Natural killer cell (primary cell): ENCODE results near the gene ARMH3. TPM values are rescaled to one million over a fixed set of nuclear protein-coding genes. Genes with fewer than 3 reads are reported as not detected.

Source experiments
- ATAC-seq, 3 donors: fragments of 150-1000 bp in 2 of 3; fragments of 200-7000 bp in 1 of 3; cut with Tn5 transposase; 1 replicate in 1 of 3; 2 replicates in 2 of 3; pipeline ENCODE4 v1.10.0; 2021; ENCODE audit warnings: mild to moderate bottlenecking in 2 of 3, moderate library complexity in 2 of 3
- DNase-seq, 2 donors: peaks; one replicate each; pipeline versions ENCODE4 v3.0.0 to v3.0.0-alpha.2; 2013 to 2021; ENCODE audit warnings: mixed read lengths in 1 of 2
- H3K27ac ChIP-seq: one replicate; pipeline ENCODE4 v1.5.1; 2013; ENCODE audit warnings: mild to moderate bottlenecking, low read length
- H3K27me3 ChIP-seq: one replicate; pipeline ENCODE4 v1.6.1; 2013; ENCODE audit warnings: low read length; ENCODE audit not compliant: control insufficient read depth, insufficient read depth
- H3K36me3 ChIP-seq: one replicate; pipeline ENCODE4 v1.6.1; 2013; ENCODE audit warnings: low read length; ENCODE audit not compliant: control insufficient read depth, insufficient read depth
- H3K4me1 ChIP-seq: one replicate; pipeline ENCODE4 v1.6.1; 2013; ENCODE audit warnings: low read length; ENCODE audit not compliant: control insufficient read depth, insufficient read depth
- H3K4me3 ChIP-seq: one replicate; pipeline ENCODE4 v1.5.1; 2013; ENCODE audit warnings: low read length
- H3K9me3 ChIP-seq: one replicate; pipeline ENCODE4 v1.6.1; 2013; ENCODE audit warnings: low read length; ENCODE audit not compliant: control insufficient read depth, insufficient read depth
- H3K27ac Mint-ChIP-seq, 2 donors: one replicate each; pipeline ENCODE4 v1.8.0; 2022; ENCODE audit warnings: mild to moderate bottlenecking in 2 of 2, mixed read lengths in 2 of 2, moderate library complexity in 1 of 2
- H3K27me3 Mint-ChIP-seq, 2 donors: one replicate each; pipeline ENCODE4 v1.8.0; 2022; ENCODE audit warnings: low read depth in 2 of 2, mixed read lengths in 2 of 2
- H3K36me3 Mint-ChIP-seq: one replicate; pipeline ENCODE4 v1.8.0; 2022; ENCODE audit warnings: mixed read lengths
- H3K4me1 Mint-ChIP-seq, 2 donors: one replicate each; pipeline ENCODE4 v1.8.0; 2022; ENCODE audit warnings: mixed read lengths in 2 of 2
- H3K4me3 Mint-ChIP-seq: one replicate; pipeline ENCODE4 v1.8.0; 2022; ENCODE audit warnings: mild to moderate bottlenecking, moderate library complexity, mixed read lengths
- H3K9me3 Mint-ChIP-seq, 2 donors: one replicate each; pipeline ENCODE4 v1.8.0; 2022; ENCODE audit warnings: mixed read lengths in 2 of 2
- CTCF ChIP-seq: fragments of 200-600 bp; IDR thresholded peaks from one replicate; pipeline ENCODE4 v1.8.0; 2022; ENCODE audit warnings: antibody characterized with exemption
- WGBS: methylation state at CpG from one replicate; pipeline ENCODE4 v1.1.7; 2013; ENCODE audit warnings: missing lambda C conversion rate; ENCODE audit not compliant: insufficient coverage; 5-methylcytosine and 5-hydroxymethylcytosine counted together
- intact Hi-C: fragments of 100-400 bp; cut with micrococcal nuclease; formaldehyde crosslinking; loops from one replicate; pipeline ENCODE4 v1.14.2; 2022
- total RNA-seq, 4 donors: library from RNA; stranded (reverse); fragments of 120-200 nt in 1 of 4; gene quantifications; one replicate each; pipeline versions ENCODE4 v1.2.3 to v1.2.4, GENCODE V29; 2013 to 2022

ARMH3 gene
- total RNA-seq, 3 donors from 2014 or later (not counting 1 experiment from before 2014, with no cell fraction given), result 29.9 to 38.9 (median 35.4) TPM

- H3K27me3 Mint-ChIP-seq, result no peaks in the 10 kb centered on the region
- no peaks in the 10 kb centered on the region for H3K9me3 Mint-ChIP-seq
- no peak overlapping the region for H3K4me3 Mint-ChIP-seq
- intact Hi-C loops, result no loop called here
- no peak for TF ChIP-seq CTCF
- Histone ChIP-seq H3K4me3 (no peak overlapping the region), H3K36me3 (no peaks in the 10 kb centered on the region), H3K27me3 (no peaks in the 10 kb centered on the region), H3K27ac (no peak overlapping the region), H3K4me1 (no peaks in the 10 kb centered on the region), H3K9me3 (no peaks in the 10 kb centered on the region)
- ATAC-seq, result no peak
- no peaks in the 10 kb centered on the region for H3K36me3 Mint-ChIP-seq
- DNase-seq, result no peak
- H3K4me1 Mint-ChIP-seq, result no peaks in the 10 kb centered on the region
- no peak overlapping the region for H3K27ac Mint-ChIP-seq
- 100% methylated on average over 1 of the region's 3 CpGs for WGBS
These were observed 27.6 kb upstream of the ARMH3 start for GRCh38 chr10:102083541-102083940.

GRCh38 chr10:102072673-102073527, 16.9 kb upstream of the ARMH3 start:
- H3K4me1 Mint-ChIP-seq, result peaks cover 5 to 14% of the 10 kb centered on the region in 2 donors
- H3K27me3 ChIP-seq, result no peaks in the 10 kb centered on the region
- H3K27ac Mint-ChIP-seq, result no peak overlapping the region
- H3K4me1 ChIP-seq, result peaks cover 7% of the 10 kb centered on the region
- ATAC-seq (peak; percentile 88 to 100 (median 97)), DNase-seq (peak; percentile 71 to 89)
- intact Hi-C loops, result loop anchor here (1.0 to 5.0 kb wide), 4 partner anchors 61 to 291 kb away; partner anchors contain the start of gene NPM3
- TF ChIP-seq CTCF, result peak; percentile 86
- no peaks in the 10 kb centered on the region for H3K36me3 Mint-ChIP-seq
- H3K27me3 Mint-ChIP-seq, result no peaks in the 10 kb centered on the region
- no peak overlapping the region for H3K4me3 ChIP-seq
- no peaks in the 10 kb centered on the region for H3K9me3 ChIP-seq
- 79% methylated on average over 4 of the region's 4 CpGs for WGBS
- no peaks in the 10 kb centered on the region for H3K9me3 Mint-ChIP-seq
- H3K4me3 Mint-ChIP-seq, result no peak overlapping the region
- H3K27ac ChIP-seq, result no peak overlapping the region
- no peaks in the 10 kb centered on the region for H3K36me3 ChIP-seq

GRCh38 chr10:102069071-102069470, 13.1 kb upstream of the ARMH3 start:
- H3K4me1 Mint-ChIP-seq, result peaks cover 19 to 37% of the 10 kb centered on the region in 2 donors
- Histone ChIP-seq H3K4me3 (no peak overlapping the region), H3K9me3 (no peaks in the 10 kb centered on the region), H3K27me3 (no peaks in the 10 kb centered on the region), H3K36me3 (peaks cover 9% of the 10 kb centered on the region), H3K4me1 (peaks cover 36% of the 10 kb centered on the region), H3K27ac (no peak overlapping the region)
- H3K27me3 Mint-ChIP-seq, result no peaks in the 10 kb centered on the region
- no peak for TF ChIP-seq CTCF
- peak overlapping the region; percentile 43 to 58 for H3K27ac Mint-ChIP-seq
- no peak overlapping the region for H3K4me3 Mint-ChIP-seq
- intact Hi-C loops, result no loop called here
- DNase-seq (no peak), ATAC-seq (no peak)
- no peaks in the 10 kb centered on the region for H3K9me3 Mint-ChIP-seq
- no peaks in the 10 kb centered on the region for H3K36me3 Mint-ChIP-seq
